RCC 7860 (cell line): Measurements from ENCODE around the gene P4HA2.

Experiments
- DNase-seq: peaks from one replicate; pipeline ENCODE4 v3.0.0-alpha.2; 2015; ENCODE audit warnings: low spot score
- FAIRE-seq: peaks from 2 replicates; lab custom pipeline; 2012; peaks lifted over from hg19 to GRCh38; lab: Jason Lieb, UNC

P4HA2 gene

DNA sequence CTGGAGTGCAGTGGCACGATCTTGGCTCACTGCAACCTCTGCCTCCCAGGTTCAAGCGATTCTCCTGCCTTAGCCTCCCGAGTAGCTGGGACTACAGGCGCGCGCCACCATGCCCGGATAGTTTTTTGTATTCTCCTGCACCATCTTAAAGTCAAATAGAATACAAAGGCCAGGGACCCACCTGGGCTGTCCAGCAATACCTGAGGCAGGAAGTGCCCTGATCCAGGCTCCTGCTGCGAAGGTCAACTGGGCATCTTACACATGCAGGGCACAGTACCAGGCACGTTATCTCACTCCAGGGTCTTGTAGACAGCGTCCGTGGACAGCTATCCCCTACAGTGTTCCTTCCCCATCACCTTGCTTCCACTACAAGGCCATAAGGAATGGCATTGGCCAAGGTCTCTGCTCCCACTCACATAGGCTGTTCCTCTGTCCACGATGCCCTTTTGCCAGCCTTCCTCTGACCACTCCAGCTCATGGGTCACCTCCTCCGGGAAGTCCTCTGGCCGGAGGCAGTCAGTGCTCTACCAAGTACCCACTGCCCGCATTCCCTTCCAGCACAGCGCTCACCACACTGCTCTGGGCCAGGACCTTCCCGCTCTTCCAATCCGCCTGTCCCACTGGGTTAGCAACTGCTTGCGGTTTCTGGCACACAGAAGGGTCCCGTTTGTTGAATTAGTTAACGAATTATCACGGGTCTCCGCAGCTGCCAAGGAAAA lies 978 bp downstream of the P4HA2 start:
- FAIRE-seq (no peak), DNase-seq (peak; percentile 25)

DNA sequence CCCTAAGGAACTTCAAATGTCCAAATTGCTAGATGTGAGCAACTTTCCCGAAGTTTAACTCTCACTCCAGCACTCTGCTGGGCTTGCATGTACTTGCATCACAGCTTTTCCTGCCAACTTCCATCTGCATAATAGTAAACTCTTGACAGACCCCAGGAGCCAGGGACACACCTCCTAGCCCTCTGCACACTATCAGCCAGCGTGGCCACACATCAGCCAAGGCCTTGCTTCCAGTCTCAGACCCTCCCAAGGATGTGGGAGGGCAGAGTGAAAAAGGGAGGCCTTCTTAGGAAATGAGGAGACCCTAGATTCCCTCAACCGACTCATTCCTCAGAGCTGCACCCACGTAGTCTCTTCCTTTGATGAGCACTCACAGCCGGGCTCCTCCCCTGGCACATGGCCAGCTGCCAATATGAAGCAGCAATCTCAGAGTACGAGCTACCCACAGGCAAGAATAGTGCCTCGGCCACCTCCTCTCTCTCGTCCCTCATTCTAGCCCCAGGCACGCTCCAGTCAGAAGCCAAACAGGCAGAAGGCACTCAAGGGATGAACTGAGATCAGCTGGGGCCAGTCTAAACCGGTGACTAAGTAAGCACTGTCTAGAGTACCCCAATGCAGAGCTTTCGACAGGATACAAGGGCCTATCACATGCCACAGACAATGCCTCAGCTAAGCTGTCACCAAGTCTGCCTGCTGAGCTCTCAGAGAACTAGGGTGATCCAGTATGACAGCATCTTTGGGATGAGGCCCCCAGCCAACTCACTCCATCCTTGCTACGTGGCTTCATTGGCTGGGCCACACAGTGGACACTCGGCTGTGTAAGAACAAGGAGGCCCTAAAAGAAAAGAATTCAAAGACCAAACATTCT lies 2.3 kb downstream of the P4HA2 start:
- DNase-seq (peak; percentile 92), FAIRE-seq (peak; percentile 74)

- DNase-seq, result no peak
- no peak for FAIRE-seq
Measured at GRCh38 chr5:132224716-132225115, 2.9 kb downstream of the P4HA2 start.

DNA sequence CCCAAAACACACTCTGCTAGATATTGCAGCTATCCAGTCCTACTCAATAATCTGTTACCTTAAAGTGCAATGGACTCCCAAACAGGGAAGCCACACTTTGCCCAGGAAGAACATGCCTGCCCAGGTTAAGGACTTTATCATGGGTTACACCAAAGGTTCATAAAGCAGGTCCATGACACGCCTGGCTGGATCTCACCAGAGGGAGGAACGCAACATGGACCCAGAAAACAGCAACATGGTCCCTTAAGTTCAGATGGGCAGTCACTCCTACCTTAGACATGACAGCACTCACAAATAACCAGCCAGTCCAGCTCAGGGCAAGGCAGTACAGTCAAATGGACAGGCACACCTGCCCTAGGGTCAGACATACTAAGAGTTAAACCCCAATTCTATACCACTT lies 3.8 kb downstream of the P4HA2 start:
- DNase-seq (no peak), FAIRE-seq (no peak)

- DNase-seq (no peak), FAIRE-seq (no peak)
Measured at GRCh38 chr5:132222649-132223038, 5.0 kb downstream of the P4HA2 start.

DNA sequence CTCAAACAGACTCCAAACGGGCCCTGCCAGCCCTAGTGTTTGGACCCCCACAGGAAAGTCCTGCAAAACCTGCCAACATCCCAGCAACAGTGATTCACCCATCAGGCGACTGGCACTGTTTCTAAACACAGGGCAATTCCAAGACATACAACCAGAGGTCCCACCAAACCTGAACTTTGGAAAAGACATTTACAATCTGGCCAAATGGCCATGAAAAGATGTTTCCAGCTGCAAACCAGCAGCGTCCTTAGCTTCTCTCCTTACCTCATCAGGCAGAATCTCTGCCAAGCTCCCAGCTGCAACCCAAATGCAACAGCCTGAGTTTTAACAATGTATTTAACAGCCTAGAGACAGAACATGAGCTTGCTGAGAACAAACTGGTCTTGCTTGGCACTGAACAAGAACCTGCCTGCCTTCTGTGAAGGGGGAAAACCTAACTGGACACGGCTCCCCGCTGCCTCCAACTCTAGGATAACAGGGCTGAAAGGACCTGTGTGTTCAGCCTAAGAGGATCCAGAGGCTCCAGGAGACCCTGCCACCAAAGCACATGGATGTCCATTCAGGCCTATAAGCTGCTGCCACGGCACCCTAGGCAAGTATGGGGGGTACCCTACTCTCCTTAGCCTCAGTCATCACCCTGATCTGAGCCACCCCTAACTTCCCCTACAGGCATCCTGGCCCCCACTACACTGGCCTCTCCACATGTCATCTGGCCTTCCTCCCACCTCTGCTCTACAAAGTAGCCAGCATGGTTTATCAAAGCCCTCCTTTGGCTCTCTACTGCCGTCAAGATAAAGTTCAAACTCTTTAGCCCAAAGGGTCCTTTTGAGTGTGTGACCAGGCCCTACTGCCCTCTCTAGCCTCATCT lies 5.6 kb downstream of the P4HA2 start:
- DNase-seq (no peak), FAIRE-seq (no peak)

DNA sequence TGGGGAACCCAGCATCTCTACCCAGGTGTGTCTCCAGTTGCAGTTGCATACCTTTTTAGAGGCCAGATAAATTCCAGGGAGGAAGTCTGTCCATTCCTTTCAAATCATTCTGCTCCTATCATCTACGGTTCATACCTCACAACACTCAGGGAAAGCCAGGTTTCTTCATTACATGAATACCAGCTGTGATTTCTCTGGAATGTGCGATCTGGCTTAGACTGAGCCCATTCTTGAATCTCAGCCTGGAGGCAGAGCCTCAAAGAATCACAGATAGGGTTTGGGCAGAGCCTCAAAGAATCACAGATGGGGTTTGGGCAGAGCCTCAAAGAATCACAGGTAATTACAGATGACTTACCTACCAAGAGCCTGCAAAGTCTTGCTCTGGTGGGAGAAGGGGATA lies 7.2 kb downstream of the P4HA2 start:
- no peak for FAIRE-seq

DNA sequence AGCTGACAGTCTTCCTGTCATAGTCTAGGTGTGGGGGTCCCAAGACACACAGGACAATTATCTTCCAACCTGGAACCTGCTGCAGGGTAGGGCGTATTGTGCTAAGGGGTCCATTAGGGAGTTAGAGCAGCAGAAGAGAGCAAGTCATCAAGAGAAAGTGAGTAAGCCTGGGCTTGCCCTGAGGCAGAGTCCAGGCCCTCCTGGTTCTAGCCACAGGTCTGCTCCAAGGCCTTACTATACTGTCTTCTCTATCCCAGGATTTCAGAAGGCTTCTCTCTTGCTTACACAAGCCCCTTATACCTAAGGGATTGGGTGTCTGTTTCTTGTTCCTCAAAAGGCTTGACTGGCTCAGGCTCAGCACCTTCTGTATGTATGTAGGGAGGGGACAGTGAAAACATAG lies 7.7 kb downstream of the P4HA2 start:
- no peak for DNase-seq
- no peak for FAIRE-seq

More for the DNA sequence above, 7.2 kb downstream of the P4HA2 start:
- DNase-seq, result no peak

- FAIRE-seq, result no peak
- no peak for DNase-seq
Measured at GRCh38 chr5:132219289-132219970, 8.2 kb downstream of the P4HA2 start.

- no peak for FAIRE-seq
- no peak for DNase-seq
Measured at GRCh38 chr5:132218321-132218720, 9.3 kb downstream of the P4HA2 start.

DNA sequence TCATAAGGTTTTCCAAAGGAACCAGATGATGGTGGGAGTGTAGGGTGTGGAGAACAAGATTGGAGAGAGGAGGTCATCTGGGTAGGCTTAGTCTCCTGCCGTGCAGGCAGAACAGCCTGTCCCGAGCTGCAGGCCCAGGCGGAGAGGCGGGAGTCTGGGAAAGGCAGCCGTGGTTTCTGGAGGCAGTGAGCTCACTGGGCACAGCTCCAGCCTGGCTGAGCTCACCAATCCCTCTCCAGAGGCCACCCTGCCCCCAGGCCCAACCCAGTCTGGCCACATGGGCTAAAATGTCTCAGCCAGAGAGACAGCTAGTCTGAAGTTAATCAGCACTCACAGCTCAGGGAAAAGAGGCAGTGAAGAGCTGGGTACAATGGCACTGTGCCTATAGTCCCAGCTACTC lies 12.3 kb downstream of the P4HA2 start:
- DNase-seq, result peak; percentile 94

GRCh38 chr5:132214491-132214890 lies 13.2 kb downstream of the P4HA2 start:
- DNase-seq (no peak), FAIRE-seq (no peak)

More for the DNA sequence above, 12.3 kb downstream of the P4HA2 start:
- FAIRE-seq, result peak; percentile 97

DNA sequence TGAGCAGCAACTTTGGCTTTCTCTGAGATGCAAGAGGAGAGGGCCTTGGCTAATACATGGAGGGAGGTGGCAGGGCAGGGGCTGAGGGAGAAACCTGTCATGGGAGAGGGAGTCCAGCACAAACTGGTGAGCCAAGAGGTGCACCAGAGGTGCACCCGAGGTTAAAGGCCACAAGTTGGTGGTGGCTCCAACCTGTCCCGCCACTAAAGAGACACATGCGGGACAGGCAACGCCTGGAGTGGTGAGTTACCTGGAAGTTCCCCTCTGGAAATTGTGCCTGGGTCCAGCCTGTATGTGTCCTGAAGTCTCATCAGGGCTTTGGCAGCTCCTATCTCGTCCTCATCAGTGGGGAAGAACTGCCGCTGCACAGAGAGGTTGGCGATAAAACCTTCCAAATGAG lies 14.0 kb downstream of the P4HA2 start:
- DNase-seq (no peak), FAIRE-seq (no peak)

- DNase-seq (no peak), FAIRE-seq (no peak)
Measured at GRCh38 chr5:132211787-132212186, 15.9 kb downstream of the P4HA2 start.

GRCh38 chr5:132210944-132211343 lies 16.7 kb downstream of the P4HA2 start:
- no peak for DNase-seq
- no peak for FAIRE-seq

GRCh38 chr5:132209901-132210545 lies 17.6 kb downstream of the P4HA2 start:
- DNase-seq, result no peak
- no peak for FAIRE-seq

DNA sequence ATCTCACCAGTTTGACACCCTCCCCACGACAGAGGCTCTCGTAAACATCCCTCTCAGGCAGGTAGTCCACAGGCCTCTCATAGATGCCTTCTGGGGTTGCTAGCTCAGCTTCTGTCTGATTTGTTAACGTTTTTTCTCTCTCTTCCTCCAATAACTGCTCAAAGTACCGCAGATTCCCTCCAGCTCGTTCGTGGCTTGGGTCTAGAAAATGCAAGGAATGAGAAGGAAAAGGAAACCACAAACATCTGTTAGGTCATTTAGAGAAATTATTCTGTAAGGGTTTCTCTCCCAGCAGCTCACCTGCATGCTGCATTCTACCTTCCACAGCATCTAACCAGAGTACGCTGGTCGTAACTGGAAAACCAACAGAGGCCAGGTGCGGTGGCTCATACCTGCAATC lies 18.5 kb downstream of the P4HA2 start:
- FAIRE-seq (no peak), DNase-seq (no peak)

DNA sequence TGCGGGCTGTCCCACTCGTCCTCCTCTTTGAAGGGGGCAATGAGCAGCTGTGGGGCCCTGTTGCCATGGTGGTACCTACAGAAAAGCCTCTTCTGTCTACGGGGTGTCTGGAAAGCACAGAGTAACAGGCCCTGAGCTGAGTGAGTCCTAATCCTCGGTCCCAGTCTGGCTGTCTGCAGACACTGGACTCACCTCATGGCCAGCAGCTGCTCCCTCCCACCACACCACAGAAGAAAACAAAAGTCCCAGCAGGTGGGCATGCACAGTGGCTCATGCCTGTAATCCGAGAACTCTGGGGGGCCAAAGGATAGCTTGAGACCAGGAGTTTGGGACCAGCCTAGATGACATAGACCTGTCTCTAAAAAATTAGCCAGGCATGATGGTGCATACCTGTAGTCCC lies 19.9 kb downstream of the P4HA2 start:
- FAIRE-seq, result no peak

DNA sequence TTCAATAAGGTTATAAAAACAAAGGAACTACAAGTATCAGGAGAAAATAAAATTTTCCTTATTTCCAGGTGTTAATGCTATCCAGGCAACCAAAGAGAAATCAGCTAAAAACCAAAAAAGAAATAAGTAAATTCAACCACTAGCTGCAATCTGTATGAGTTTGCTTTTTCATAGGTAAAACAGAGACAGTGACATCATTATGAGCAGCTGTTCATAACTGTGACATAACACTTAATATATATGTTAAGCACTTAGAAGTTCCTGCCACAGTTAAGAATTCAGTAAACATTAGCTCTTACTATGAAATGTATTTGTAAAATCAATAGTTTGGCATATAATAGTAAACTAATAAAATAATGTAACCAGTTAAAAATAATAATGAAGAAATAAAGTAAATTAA lies 20.9 kb downstream of the P4HA2 start:
- FAIRE-seq, result no peak
- DNase-seq, result no peak

More for the DNA sequence above, 19.9 kb downstream of the P4HA2 start:
- DNase-seq, result no peak
